DND-41 (cell line): Measurements from ENCODE around the gene RHBDD3.

ENCODE experiments used
- CTCF ChIP-seq: IDR thresholded peaks from 2 replicates; pipeline ENCODE4 v1.5.1; 2012; ENCODE audit warnings: borderline replicate concordance, low read length, moderate library complexity, mild to moderate bottlenecking; ENCODE audit not compliant: poor library complexity, severe bottlenecking; ENCODE audit errors: extremely low read depth
- EZH2 ChIP-seq: IDR thresholded peaks from 3 replicates; pipeline ENCODE4 v1.6.1; 2012; ENCODE audit warnings: borderline replicate concordance, low read depth, mild to moderate bottlenecking, moderate library complexity, low read length, inconsistent platforms; ENCODE audit not compliant: severe bottlenecking

- no peak for TF ChIP-seq CTCF
- TF ChIP-seq EZH2, result no peak
These were observed 39.2 kb upstream of the RHBDD3 start for GRCh38 chr22:29306835-29307595.
